ENCODE measurements around the gene PDAP1.
A peak's percentile ranks its signal among the peaks of the same experiment; 100 is the strongest.
"Not testable (repeated sequence)": the region's sequence is repeated elsewhere in the genome, so short reads cannot be mapped to it uniquely, and the experiment has no call there.

PDAP1 gene

GRCh38 chr7:99375070-99375807 is 33.2 kb downstream of the PDAP1 start:
- DNase-seq (ENCODE audit: low read depth) = no peak

GRCh38 chr7:99374111-99375064 is 34.0 kb downstream of the PDAP1 start, which contains the start of gene ARPC1B:
TSS of gene ARPC1B (plus strand) at chr7:99374730. CDS start at chr7:99385715, 10,985 bp downstream.
- peak; percentile 63 for DNase-seq (ENCODE audit: low read depth)

- DNase-seq (ENCODE audit: low read depth) = no peak
Observed at GRCh38 chr7:99373091-99374066, 35.0 kb downstream of the PDAP1 start.

- DNase-seq (ENCODE audit: low read depth) = no peak
Observed at GRCh38 chr7:99372275-99373090, 35.9 kb downstream of the PDAP1 start.

- DNase-seq (ENCODE audit: low read depth) = no peak
Observed at GRCh38 chr7:99371376-99371920, 36.9 kb downstream of the PDAP1 start.

GRCh38 chr7:99369767-99370391 is 38.5 kb downstream of the PDAP1 start:
- DNase-seq (ENCODE audit: low read depth) = no peak

- DNase-seq (ENCODE audit: low read depth) = no peak
Observed at GRCh38 chr7:99368750-99369389, 39.5 kb downstream of the PDAP1 start.

- no peak for DNase-seq (ENCODE audit: low read depth)
Observed at GRCh38 chr7:99366646-99367045, 41.8 kb downstream of the PDAP1 start.

GRCh38 chr7:99365318-99366141 is 42.9 kb downstream of the PDAP1 start:
- DNase-seq (ENCODE audit: low read depth) = no peak

GRCh38 chr7:99363286-99363685 is 45.1 kb downstream of the PDAP1 start:
- no peak for DNase-seq (ENCODE audit: low read depth)

- no peak for DNase-seq (ENCODE audit: low read depth)
Observed at GRCh38 chr7:99362801-99363200, 45.6 kb downstream of the PDAP1 start.

- DNase-seq (ENCODE audit: low read depth) = no peak
Observed at GRCh38 chr7:99359465-99360154, 48.8 kb downstream of the PDAP1 start.

- DNase-seq (ENCODE audit: low read depth) = not testable (repeated sequence)
Observed at GRCh38 chr7:99358521-99358920, 49.9 kb downstream of the PDAP1 start.

GRCh38 chr7:99357701-99358490 is 50.5 kb downstream of the PDAP1 start:
- no peak for DNase-seq (ENCODE audit: low read depth)

GRCh38 chr7:99355098-99355497 is 53.3 kb downstream of the PDAP1 start:
- DNase-seq (ENCODE audit: low read depth) = no peak

- DNase-seq (ENCODE audit: low read depth) = no peak
Observed at GRCh38 chr7:99352247-99352646, 56.1 kb downstream of the PDAP1 start.

GRCh38 chr7:99350641-99351040 is 57.8 kb downstream of the PDAP1 start:
- not testable (repeated sequence) for DNase-seq (ENCODE audit: low read depth)
